ENCODE measurements around the gene EDAR. TPM values are rescaled to one million over a fixed set of nuclear protein-coding genes. Genes with fewer than 3 reads are reported as not detected.

The EDAR gene
- total and polyA plus RNA-seq, 2 experiments from 2014 or later, result not detected

Other genes with a start within 250 kb of the EDAR start
- 6.9 and 10.0 TPM in 2 replicates for gene CCDC138, start 202.4 kb downstream of the EDAR start, total RNA-seq
- 8.4 and 13.1 TPM in 2 replicates for gene CCDC138, start 202.4 kb downstream of the EDAR start, polyA plus RNA-seq
- 1.4 and 1.7 TPM in 2 replicates for gene SH3RF3, start 140.0 kb upstream of the EDAR start, total RNA-seq
- gene SH3RF3, start 140.0 kb upstream of the EDAR start, polyA plus RNA-seq, result 1.2 TPM in 2 replicates